HG03565 (cell line): ENCODE measurements around the gene RTP5.
"Not testable (repeated sequence)": the region's sequence is repeated elsewhere in the genome, so short reads cannot be mapped to it uniquely, and the experiment has no call there.

Source experiments
- ATAC-seq: cut with Tn5 transposase; IDR thresholded peaks from one replicate; pipeline ENCODE4 v1.9.1; 2021; ENCODE audit warnings: mild to moderate bottlenecking, moderate library complexity; ENCODE audit not compliant: unreplicated experiment

Gene RTP5

DNA sequence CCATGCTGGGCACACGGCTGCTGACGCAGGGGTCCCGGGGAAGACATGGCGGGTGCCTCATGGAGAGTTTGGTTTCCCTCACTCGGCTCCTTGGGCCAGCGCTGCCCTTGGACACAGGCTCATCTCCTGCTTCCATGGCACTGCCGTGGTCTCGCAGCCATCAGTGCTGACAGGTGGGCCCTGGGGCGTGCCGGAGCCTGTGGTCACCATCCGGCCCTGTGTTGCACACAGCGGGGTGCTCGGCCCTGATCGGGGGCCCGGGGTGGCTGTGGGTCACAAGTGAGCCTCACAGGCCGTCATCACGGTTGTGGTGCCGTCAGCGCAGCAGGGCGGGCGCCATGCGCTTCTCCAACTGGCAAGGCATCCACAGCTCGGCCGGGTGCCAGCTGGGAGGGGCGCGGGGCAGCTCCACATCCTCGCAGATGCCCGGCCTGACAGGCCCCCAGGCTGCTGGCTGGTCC, 582 bp downstream of the RTP5 start:
- no peak for ATAC-seq

DNA sequence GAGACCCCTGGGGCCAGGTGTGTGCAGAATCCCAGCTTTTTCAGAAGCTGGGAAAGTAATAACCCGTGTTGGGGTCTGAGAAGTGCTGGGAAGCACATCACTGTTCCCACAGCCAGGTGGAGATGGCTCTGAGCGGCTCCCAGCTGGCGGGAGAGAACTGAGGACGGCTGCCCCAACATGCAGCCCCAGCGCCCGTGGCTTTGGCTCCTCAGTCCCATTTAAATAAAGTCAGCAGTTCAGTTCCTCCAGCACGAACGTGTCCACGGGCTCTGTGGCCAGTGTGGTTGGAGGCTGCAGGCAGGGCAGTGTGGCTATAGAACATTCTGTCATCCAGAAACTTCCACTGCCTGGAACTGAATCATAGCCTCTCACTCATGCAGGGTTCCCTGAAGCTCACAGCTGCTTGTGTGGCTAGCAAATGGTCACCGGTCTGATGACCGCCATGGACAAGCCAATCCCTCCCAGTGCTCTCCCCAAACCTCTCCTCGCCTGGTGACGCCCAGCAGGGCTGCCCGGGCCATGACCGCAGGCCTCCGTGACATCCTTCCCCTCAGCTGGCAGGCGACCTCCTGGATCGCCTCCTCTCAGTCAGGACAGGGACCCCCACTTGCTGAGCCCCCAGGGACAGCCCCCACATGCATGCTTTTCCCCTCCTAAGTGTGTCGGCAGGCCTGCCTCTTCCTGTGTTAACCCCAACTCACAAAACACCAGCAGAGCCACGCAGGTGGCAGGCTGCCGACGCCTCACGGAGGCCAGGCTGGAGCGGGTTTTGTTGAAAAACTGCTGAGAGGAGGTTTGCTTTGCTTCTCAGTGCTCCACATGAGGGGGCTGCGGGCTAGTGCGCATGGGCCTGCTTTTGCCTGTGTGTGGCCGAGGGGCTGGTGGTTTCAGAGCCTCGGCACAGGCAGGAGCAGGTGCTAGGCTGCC, 1.3 kb downstream of the RTP5 start:
- ATAC-seq: no peak

GRCh38 chr2:241871538-241872312, 2.2 kb downstream of the RTP5 start:
- no peak for ATAC-seq

- no peak for ATAC-seq
Observed at GRCh38 chr2:241872313-241872642, 2.7 kb downstream of the RTP5 start.

GRCh38 chr2:241873081-241873802, 3.7 kb downstream of the RTP5 start:
- ATAC-seq: no peak

DNA sequence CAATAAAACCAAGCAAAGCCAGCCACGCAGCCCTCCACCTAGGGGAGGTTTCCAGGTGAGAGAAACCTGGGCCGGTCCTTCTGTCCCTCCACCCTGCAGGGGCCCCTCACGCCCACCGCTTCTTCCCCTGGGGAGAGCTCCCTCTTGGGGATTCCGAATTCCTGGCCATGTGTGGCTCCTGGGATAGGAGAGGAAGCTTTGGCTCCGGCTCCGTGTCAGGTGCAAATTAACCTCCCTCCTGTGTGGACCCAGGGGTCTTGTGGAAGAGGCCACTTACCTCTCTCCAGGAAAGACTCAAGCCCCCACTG, 4.2 kb downstream of the RTP5 start:
- no peak for ATAC-seq

DNA sequence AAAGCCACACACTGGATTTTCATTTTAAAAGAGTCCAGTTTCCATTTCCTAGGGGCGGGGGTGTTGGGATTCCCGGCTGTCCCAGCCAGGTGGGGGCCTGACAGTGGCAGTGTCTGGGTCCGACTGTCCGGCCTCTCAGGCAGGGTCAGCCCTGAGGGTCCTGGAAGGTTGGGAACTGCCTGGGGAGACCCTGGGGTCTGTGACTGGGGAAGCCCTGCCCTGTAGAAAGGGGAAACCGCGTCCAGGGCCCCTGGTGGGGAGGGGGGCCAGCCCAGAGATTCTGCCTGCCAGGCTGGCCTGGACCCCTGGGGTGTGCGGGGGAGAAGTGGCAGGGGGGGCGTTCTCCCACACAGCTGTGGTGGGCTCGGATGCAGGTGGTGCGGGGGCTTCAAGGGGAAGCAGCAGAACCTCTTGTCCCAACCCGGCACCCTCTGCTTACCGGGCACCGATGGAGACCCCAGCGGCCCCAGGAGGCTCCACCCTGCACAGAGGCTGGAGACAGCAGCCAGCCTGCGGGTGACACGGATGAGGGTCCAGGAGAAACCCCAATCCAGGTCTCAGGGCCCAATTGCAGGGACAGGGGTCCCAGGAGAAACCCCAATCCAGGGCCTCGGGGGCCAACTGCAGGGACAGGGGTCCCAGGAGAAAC, 4.9 kb downstream of the RTP5 start:
- no peak for ATAC-seq

DNA sequence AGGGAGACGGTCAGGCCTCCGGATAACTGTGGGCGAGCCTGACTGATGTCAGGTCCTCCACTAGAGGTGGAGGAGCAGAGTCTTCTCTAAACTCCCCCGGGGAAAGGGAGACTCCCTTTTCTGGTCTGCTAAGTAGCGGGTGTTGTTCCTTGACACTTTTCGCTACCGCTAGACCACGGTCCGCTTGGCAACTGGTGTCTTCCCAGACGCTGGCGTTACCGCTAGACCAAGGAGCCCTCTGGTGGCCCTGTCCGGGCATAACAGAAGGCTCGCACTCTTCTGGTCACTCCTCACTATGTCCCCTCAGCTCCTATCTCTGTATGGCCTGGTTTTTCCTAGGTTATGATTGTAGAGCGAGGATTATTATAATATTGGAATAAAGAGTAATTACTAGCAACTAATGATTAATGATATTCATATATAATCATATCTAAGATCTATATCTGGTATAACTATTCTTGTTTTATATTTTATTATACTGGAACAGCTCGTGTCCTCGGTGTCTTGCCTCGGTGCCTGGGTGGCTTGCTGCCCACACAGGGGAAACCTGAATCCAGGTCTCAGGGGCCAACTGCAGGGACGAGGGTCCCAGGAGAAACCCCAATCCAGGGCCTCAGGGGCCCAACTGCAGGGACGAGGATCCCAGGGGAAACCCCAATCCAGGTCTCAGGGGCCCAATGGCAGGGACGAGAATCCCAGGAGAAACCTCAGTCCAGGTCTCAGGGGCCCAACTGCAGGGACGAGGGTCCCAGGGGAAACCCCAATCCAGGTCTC, 6.4 kb downstream of the RTP5 start:
- ATAC-seq: not testable (repeated sequence)

DNA sequence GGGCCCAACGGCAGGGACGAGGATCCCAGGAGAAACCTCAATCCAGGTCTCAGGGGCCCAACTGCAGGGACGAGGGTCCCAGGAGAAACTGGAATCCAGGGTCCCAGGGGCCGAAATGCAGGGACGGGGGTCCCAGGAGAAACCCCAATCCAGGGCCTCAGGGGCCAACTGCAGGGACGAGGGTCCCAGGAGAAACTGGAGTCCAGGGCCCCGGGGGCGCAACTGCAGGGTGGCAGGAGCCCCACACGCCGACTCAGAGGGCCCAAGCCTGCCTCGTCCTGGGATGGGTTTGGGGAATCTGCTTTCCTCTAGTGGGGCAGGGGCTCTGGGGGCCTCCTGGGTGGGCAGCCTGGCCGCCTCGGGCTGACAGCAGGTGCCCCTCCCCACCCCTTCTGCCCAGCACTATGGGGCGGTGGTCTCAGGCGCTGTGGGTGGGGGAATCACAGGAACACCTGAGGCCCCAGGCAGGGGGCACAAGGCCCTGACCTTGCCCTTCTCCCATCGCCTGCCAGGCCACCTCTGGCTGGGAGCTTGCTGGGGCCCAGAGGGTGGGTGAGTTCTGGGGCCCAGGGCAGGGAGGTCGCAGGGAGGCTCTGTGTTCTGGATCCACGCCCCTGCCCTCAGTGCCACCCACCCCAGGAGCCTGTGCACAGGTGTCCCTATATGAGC, 7.1 kb downstream of the RTP5 start:
- no peak for ATAC-seq

GRCh38 chr2:241877197-241877685, 7.7 kb downstream of the RTP5 start:
- ATAC-seq: no peak

DNA sequence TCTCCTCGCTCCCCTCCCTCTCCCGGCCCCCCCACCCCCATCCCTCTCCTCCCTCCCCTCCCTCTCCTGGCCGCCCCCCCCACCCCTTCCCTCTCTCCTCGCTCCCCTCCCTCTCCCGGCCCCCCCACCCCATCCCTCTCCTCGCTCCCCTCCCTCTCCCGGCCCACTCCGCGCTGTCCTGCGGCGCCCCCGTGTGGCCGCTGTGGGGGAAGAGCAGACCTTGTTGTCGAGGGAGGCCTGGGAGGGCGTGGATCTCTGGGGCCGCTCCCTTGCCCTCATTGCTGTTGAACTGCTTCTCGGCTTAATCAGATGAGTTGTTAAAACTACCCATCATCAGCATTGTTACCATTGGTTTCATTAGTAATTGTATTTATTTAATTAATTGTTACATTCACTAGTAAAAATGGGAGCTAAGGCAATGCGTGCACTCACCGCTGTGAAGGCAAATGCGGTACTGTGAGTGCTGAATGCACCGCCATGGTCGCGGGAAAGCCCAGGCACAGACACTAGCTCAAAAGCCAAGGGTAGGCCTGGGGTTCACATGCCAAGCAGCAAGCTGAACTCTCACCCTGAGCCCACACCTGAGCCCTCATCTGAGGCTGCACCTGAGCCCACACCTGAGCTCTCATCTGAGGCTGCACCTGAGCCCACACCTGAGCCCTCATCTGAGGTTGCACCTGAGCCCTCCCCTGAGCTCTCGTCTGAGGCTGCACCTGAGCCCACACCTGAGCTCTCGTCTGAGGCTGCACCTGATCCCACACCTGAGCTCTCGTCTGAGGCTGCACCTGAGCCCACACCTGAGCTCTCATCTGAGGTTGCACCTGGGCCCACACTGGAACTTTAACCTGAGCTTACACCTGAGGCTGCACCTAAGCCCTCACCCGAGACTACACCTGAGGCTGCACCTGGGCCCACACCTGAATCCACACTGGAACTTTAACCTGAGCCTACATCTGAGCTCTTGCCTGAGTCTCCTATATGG, 8.8 kb downstream of the RTP5 start:
- ATAC-seq: no peak

- no peak for ATAC-seq
Observed at GRCh38 chr2:241879326-241879725, 9.8 kb downstream of the RTP5 start.

DNA sequence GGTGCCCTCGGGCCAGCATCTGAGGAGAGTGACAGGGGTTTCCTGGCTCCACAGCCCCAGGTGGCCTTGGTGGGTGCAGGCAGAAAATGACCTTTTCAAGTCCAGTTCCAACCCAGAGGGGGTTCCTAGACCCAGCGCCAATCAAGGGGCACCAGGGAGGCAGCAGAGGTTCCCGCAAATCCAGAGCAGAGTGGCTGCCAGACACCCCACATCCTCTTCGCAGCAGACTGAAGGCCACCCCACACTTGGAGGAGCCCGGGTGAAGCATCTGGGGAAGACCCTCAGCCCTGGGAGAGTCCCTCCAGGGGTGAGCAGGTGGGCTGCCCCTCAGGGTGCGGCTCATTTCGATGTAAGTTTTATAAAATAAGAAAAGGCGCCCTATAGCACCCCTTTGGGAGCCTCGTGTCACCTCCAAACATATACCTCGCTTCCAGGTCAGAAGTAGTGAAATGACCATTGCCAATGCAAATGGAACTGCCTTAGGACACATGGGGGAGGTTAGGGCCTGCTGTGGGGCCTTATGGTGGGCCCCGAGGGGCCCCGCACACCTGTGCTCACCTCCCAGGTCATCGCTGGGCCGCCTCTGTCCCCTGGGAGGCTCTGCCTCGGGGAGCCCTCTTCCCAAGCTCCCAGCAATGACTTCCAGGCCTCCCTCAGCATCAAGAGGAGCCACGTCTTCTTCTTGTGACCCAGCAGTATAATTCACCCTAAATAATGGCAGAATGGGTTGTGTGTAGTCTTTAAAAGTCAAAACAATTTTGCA, 11.0 kb downstream of the RTP5 start:
- no peak for ATAC-seq

- ATAC-seq: peak; percentile 39
Observed at GRCh38 chr2:241882091-241882625, 12.6 kb downstream of the RTP5 start.

DNA sequence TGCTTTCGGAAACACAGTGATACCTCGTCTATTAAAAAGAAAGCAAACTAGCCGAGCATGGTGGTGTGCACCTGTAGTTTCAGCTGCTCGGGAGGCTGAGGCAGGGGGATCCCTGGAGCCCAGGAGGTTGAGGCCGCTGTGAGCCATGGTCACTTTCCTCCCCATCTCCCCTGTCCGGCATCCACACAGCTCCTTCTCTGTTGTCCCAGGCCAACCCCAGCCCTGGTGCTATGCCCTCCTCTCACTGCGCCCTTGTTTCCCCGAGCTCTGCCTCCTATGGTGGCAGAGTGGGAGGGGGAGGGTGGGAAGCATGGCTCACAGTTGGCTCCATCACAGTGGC, 15.4 kb downstream of the RTP5 start:
- ATAC-seq: no peak

- ATAC-seq: no peak
Observed at GRCh38 chr2:241885291-241885945, 15.9 kb downstream of the RTP5 start.
